MM.1S (cell line): ENCODE results near the gene SULT6B1.

ENCODE experiments used
- CTCF ChIP-seq: fragments of 300-600 bp; sonication (generic); IDR thresholded peaks from 2 replicates; pipeline ENCODE4 v1.5.1; 2016; ENCODE audit warnings: antibody characterized with exemption, low read length, mixed read lengths
- EZH2 ChIP-seq: fragments of 300-600 bp; sonication (generic); optimal IDR thresholded peaks from 2 replicates; pipeline ENCODE3; 2017; ENCODE audit warnings: low read depth, mild to moderate bottlenecking, antibody characterized with exemption, low read length, mixed read lengths
- EZH2phosphoT487 ChIP-seq: fragments of 300-600 bp; sonication (generic); IDR thresholded peaks from 2 replicates; pipeline ENCODE4 v1.6.1; 2018; ENCODE audit warnings: antibody characterized with exemption, low read length

- TF ChIP-seq CTCF: no peak
- TF ChIP-seq EZH2: no peak
- no peak for TF ChIP-seq EZH2phosphoT487
Measured at GRCh38 chr2:37191253-37191652, 2.8 kb upstream of the SULT6B1 start.
